Endothelial cell of umbilical vein (primary cell): ENCODE measurements around the gene VSIG10L2. TPM values are rescaled to one million over a fixed set of nuclear protein-coding genes. Genes with fewer than 3 reads are reported as not detected.

ENCODE experiments used
- BruUV-seq: library from RNA; stranded (reverse); fragments of 400-500 nt; replicated peaks from 2 replicates; lab custom pipeline; 2021; lab: Mats Ljungman, UMichigan
- CTCF ChIA-PET: fragments of 300-600, 350-600 bp; sonication (Branson Sonifier 250); formaldehyde crosslinking; loops from one replicate; lab custom pipeline; 2021; ENCODE audit warnings: antibody characterized with exemption, inconsistent platforms; lab: Charles Lee
- POLR2A ChIA-PET: fragments of 300-600, 350-600 bp; sonication (Branson Sonifier 250); formaldehyde crosslinking; loops from one replicate; lab custom pipeline; 2021; ENCODE audit warnings: antibody characterized with exemption, inconsistent platforms; lab: Charles Lee
- DNase-seq: peaks from one replicate; pipeline ENCODE4 v3.0.0-alpha.2; 2011; ENCODE audit warnings: low read depth, low spot score
- FAIRE-seq: peaks from 2 replicates; lab custom pipeline; 2011; peaks lifted over from hg19 to GRCh38; lab: Jason Lieb, UNC
- H2AFZ ChIP-seq: 2 replicates; pipeline ENCODE4 v1.6.0; 2012; ENCODE audit warnings: low read depth, low read length, control low read depth, inconsistent platforms
- H3K27ac ChIP-seq: 2 replicates; pipeline ENCODE4 v1.5.1; 2011; ENCODE audit warnings: low read depth, mild to moderate bottlenecking, control low read depth, low read length, moderate library complexity; ENCODE audit not compliant: insufficient read depth
- H3K27me3 ChIP-seq, 2 experiments: 2 replicates each; pipeline versions ENCODE4 v1.6.0 to v1.6.1; 2011; ENCODE audit warnings: low read length in 2 of 2, mixed read lengths in 1 of 2; ENCODE audit not compliant: control insufficient read depth in 2 of 2, insufficient read depth in 2 of 2
- H3K36me3 ChIP-seq, 2 experiments: 2 replicates in 1 of 2; 3 replicates in 1 of 2; pipeline ENCODE4 v1.5.1; 2011; ENCODE audit warnings: low read length in 2 of 2, mild to moderate bottlenecking in 1 of 2, moderate library complexity in 1 of 2; ENCODE audit not compliant: control insufficient read depth in 2 of 2, insufficient read depth in 2 of 2; ENCODE audit errors: extremely low read depth in 1 of 2
- H3K4me1 ChIP-seq: 3 replicates; pipeline ENCODE4 v1.5.1; 2011; ENCODE audit warnings: mild to moderate bottlenecking, low read length; ENCODE audit not compliant: control insufficient read depth, insufficient read depth; ENCODE audit errors: extremely low read depth
- H3K4me2 ChIP-seq: 2 replicates; pipeline ENCODE4 v1.6.1; 2011; ENCODE audit warnings: low read length, control low read depth, mixed read lengths; ENCODE audit not compliant: insufficient read depth
- H3K4me3 ChIP-seq, 3 experiments: fragments of 200-600 bp in 1 of 3; sonication (generic), shearing (Covaris generic) in 1 of 3; replicated peaks in 1 of 3; 2 replicates each; pipeline ENCODE4 v1.5.1; 2011 to 2016; ENCODE audit warnings: control low read depth in 3 of 3, low read length in 3 of 3, mild to moderate bottlenecking in 2 of 3, inconsistent platforms in 1 of 3, low read depth in 1 of 3, moderate library complexity in 1 of 3; ENCODE audit not compliant: insufficient read depth in 1 of 3
- H3K79me2 ChIP-seq: 2 replicates; pipeline ENCODE4 v1.6.0; 2012; ENCODE audit warnings: low read length, inconsistent platforms; ENCODE audit not compliant: control insufficient read depth, insufficient read depth
- H3K9ac ChIP-seq: replicated peaks from 2 replicates; pipeline ENCODE3; 2011; ENCODE audit warnings: low read length, control low read depth; ENCODE audit not compliant: insufficient read depth; ENCODE audit errors: extremely low read depth
- H3K9me1 ChIP-seq: replicated peaks from 3 replicates; pipeline ENCODE4 v1.6.0; 2011; ENCODE audit warnings: mild to moderate bottlenecking, low read length; ENCODE audit not compliant: control insufficient read depth, insufficient read depth; ENCODE audit errors: extremely low read depth
- H3K9me3 ChIP-seq: replicated peaks from 2 replicates; pipeline ENCODE4 v1.5.1; 2012; ENCODE audit warnings: low read length, inconsistent platforms; ENCODE audit not compliant: control insufficient read depth, insufficient read depth
- H4K20me1 ChIP-seq: replicated peaks from 2 replicates; pipeline ENCODE3; 2011; ENCODE audit warnings: mild to moderate bottlenecking, low read length; ENCODE audit not compliant: control insufficient read depth, insufficient read depth; ENCODE audit errors: extremely low read depth
- EZH2 ChIP-seq: IDR thresholded peaks from 2 replicates; pipeline ENCODE4 v1.6.1; 2012; ENCODE audit warnings: borderline replicate concordance, low read depth, mild to moderate bottlenecking, moderate library complexity, low read length, inconsistent platforms; ENCODE audit not compliant: severe bottlenecking
- FOS ChIP-seq: IDR thresholded peaks from 2 replicates; pipeline ENCODE4 v1.6.1; 2011; ENCODE audit warnings: mild to moderate bottlenecking, low read length, moderate library complexity, borderline replicate concordance; ENCODE audit not compliant: insufficient read depth
- GATA2 ChIP-seq: IDR thresholded peaks from 2 replicates; pipeline ENCODE4 v1.7.0; 2011; ENCODE audit warnings: low read depth, mild to moderate bottlenecking, moderate library complexity, mixed read lengths, low read length; ENCODE audit not compliant: insufficient read length, insufficient read depth
- JUN ChIP-seq: IDR thresholded peaks from 2 replicates; pipeline ENCODE4 v1.6.1; 2011; ENCODE audit warnings: borderline replicate concordance, low read depth; ENCODE audit not compliant: insufficient read length, insufficient read depth
- MYC ChIP-seq: IDR thresholded peaks from one replicate; pipeline ENCODE4 v1.6.1; 2011; ENCODE audit warnings: mild to moderate bottlenecking, low read depth, low read length
- POLR2A ChIP-seq: IDR thresholded peaks from 2 replicates; pipeline ENCODE4 v1.6.1; 2012; ENCODE audit warnings: low read depth, mild to moderate bottlenecking, control low read depth, low read length
- POLR2AphosphoS5 ChIP-seq: IDR thresholded peaks from 2 replicates; pipeline ENCODE4 v1.6.1; 2012; ENCODE audit warnings: low read depth, mild to moderate bottlenecking, control low read depth, low read length, moderate library complexity; ENCODE audit not compliant: insufficient read depth
- dilution Hi-C: fragments of 300-500 bp; cut with MboI; formaldehyde crosslinking; loops from one replicate; pipeline ENCODE4 v1.15.0; 2019; ENCODE audit warnings: low sequenced_read_pairs; ENCODE audit not compliant: extremely low pct_ligation_motif_present
- intact Hi-C: fragments of 100-400 bp; cut with micrococcal nuclease; formaldehyde crosslinking; loops from one replicate; pipeline ENCODE4 v1.10.0; 2022
- polyA plus RNA-seq, 4 experiments: library from polyadenylated mRNA; depleted of rRNA in 3 of 4; stranded (reverse) in 3 of 4; unstranded in 1 of 4; fragments of >200 nt; gene quantifications; 2 replicates each; pipeline versions ENCODE4 v1.2.1 to v1.2.3, GENCODE V29; 2011 to 2012; ENCODE audit warnings: missing spikeins in 1 of 4
- total RNA-seq: library from RNA; stranded (reverse); gene quantifications from 2 replicates; pipeline ENCODE4 v1.2.3, GENCODE V29; 2021
- TF ChIP-seq, protein P1 (sequence below), 2 donors: IDR thresholded peaks; 1 replicate in 1 of 2; 2 replicates in 1 of 2; pipeline ENCODE4 v1.5.1; 2011; ENCODE audit warnings: low read length in 2 of 2, mild to moderate bottlenecking in 2 of 2, moderate library complexity in 2 of 2, control low read depth in 1 of 2, inconsistent platforms in 1 of 2, low read depth in 1 of 2; ENCODE audit not compliant: insufficient read depth in 1 of 2; ENCODE audit errors: extremely low read depth in 1 of 2
- TF ChIP-seq, protein P2 (sequence below): IDR thresholded peaks from 2 replicates; pipeline ENCODE4 v1.6.1; 2011; ENCODE audit not compliant: insufficient read depth, insufficient read length

The VSIG10L2 gene
- total and polyA plus RNA-seq, 2 donors (not counting 3 experiments of a cell fraction or from before 2014, with no cell fraction given) = not detected

DNA sequence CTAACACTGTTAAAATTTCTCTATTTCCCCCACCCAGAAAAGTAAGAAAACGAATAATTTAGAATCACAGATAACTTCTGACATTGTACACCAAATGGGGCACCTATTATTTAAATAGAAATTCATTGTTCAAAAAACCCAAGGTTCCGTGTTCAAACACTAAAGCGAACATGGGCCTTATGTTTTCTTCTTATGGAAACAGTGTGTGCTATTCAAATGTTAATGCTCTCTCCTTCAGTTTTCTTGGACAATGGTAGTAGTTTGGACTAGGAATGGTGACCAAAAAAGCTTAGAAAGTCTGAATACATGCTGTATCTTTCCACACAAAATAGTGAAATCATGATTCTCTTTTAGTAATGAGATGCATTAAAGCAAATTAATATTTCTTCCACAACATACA, 33.7 kb downstream of the VSIG10L2 start:
- dilution Hi-C loops = no loop called here
- BruUV-seq = no TSS peak

DNA sequence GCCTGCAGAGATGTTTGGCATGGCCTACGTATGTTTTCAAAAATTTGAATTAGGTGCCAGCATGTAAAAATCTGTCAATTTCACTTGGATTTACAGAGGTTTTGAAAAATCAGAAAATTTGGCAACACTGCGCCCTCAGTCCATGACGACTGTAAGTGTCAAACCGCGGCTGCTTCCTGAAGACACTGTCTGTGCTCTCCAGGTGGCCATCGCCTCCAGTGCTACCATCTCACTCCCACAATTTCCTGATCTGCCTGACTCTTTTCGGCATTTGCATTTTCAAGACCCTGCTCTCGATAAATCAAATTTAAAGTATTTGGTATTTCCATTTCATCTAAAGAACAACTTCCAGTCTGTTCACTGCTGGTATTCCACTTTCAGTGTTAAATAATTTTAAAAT, 34.6 kb downstream of the VSIG10L2 start:
- Histone ChIP-seq H3K4me3 (no peak overlapping the region), H3K9me3 (no peaks in the 10 kb centered on the region), H2AFZ (no peak overlapping the region), H3K36me3 (no peaks in the 10 kb centered on the region), H3K9me1 (no peaks in the 10 kb centered on the region), H3K9ac (no peak overlapping the region), H3K4me2 (no peak overlapping the region), H4K20me1 (no peaks in the 10 kb centered on the region), H3K27ac (no peak overlapping the region), H3K27me3 (no peaks in the 10 kb centered on the region), H3K79me2 (no peaks in the 10 kb centered on the region), H3K4me1 (no peaks in the 10 kb centered on the region)
- ChIA-PET CTCF (no interaction called here), POLR2A (no interaction called here)
- no peak for DNase-seq
- no peak for FAIRE-seq
- dilution Hi-C loops (no loop called here), intact Hi-C loops (no loop called here)
- TF ChIP-seq, protein P1, sequence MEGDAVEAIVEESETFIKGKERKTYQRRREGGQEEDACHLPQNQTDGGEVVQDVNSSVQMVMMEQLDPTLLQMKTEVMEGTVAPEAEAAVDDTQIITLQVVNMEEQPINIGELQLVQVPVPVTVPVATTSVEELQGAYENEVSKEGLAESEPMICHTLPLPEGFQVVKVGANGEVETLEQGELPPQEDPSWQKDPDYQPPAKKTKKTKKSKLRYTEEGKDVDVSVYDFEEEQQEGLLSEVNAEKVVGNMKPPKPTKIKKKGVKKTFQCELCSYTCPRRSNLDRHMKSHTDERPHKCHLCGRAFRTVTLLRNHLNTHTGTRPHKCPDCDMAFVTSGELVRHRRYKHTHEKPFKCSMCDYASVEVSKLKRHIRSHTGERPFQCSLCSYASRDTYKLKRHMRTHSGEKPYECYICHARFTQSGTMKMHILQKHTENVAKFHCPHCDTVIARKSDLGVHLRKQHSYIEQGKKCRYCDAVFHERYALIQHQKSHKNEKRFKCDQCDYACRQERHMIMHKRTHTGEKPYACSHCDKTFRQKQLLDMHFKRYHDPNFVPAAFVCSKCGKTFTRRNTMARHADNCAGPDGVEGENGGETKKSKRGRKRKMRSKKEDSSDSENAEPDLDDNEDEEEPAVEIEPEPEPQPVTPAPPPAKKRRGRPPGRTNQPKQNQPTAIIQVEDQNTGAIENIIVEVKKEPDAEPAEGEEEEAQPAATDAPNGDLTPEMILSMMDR (IDR thresholded peaks at IDR 0.05; ENCODE audit: extremely low read depth in 1 of 2, insufficient read depth in 1 of 2, low read depth in 1 of 2, low read length in 2 of 2) = no peak
- TF ChIP-seq, protein P2, sequence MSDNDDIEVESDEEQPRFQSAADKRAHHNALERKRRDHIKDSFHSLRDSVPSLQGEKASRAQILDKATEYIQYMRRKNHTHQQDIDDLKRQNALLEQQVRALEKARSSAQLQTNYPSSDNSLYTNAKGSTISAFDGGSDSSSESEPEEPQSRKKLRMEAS = no peak
- no peak for TF ChIP-seq FOS
- TF ChIP-seq MYC = no peak
- TF ChIP-seq POLR2A = no peak
- no peak for TF ChIP-seq GATA2
- TF ChIP-seq EZH2 = no peak
- TF ChIP-seq POLR2AphosphoS5 = no peak
- TF ChIP-seq JUN = no peak
- no TSS peak for BruUV-seq

More for the DNA sequence above, 33.7 kb downstream of the VSIG10L2 start:
- Histone ChIP-seq H3K9me1 (no peaks in the 10 kb centered on the region), H3K4me2 (no peak overlapping the region), H3K9ac (no peak overlapping the region), H3K4me3 (no peak overlapping the region), H3K27me3 (no peaks in the 10 kb centered on the region), H2AFZ (no peak overlapping the region), H3K4me1 (no peaks in the 10 kb centered on the region), H3K9me3 (no peaks in the 10 kb centered on the region), H4K20me1 (no peaks in the 10 kb centered on the region), H3K27ac (no peak overlapping the region), H3K79me2 (no peaks in the 10 kb centered on the region), H3K36me3 (no peaks in the 10 kb centered on the region)
- intact Hi-C loops = no loop called here
- FAIRE-seq (no peak), DNase-seq (no peak)
- POLR2A ChIA-PET = no interaction called here
- TF ChIP-seq JUN (no peak), POLR2A (no peak), EZH2 (no peak)
- TF ChIP-seq, protein P1 (IDR thresholded peaks at IDR 0.05; ENCODE audit: extremely low read depth in 1 of 2, insufficient read depth in 1 of 2, low read depth in 1 of 2, low read length in 2 of 2) = no peak
- CTCF ChIA-PET = no interaction called here
